ENCODE data around the gene ABHD4.
"Not testable (repeated sequence)": the region's sequence is repeated elsewhere in the genome, so short reads cannot be mapped to it uniquely, and the experiment has no call there.

The ABHD4 gene

GRCh38 chr14:22593189-22593588 is 4.9 kb upstream of the ABHD4 start:
- DNase-seq, result no peak

GRCh38 chr14:22593601-22594000 is 4.5 kb upstream of the ABHD4 start:
- DNase-seq, result no peak

DNA sequence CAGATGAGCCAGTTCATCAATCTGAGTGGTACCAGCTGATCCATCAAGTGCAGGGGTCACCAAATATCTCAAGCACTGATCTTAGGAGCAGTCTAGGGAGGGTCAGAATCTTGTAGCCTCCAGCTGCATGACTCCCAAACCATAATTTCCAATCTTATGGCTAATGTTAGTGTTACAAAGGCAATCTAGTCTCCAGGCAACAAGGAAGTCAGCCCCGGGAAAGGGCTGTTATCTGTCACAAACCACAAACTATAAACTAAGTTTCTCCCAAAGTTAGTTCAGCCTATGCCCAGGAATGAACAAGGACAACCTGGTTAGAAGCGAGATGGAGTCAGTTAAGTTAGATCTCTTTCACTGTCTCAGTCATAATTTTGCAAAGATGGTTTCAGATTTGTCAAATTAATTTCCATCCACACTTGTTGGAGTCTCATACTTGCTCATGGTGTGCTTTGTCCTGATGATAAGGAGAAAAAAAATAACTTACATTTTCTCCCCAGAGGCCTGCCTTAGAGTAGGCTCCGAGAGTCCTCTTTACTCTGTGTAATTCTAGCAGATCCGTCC is 3.9 kb upstream of the ABHD4 start:
- no peak for DNase-seq

- no peak for DNase-seq
Measured at GRCh38 chr14:22596354-22596879, 1.7 kb upstream of the ABHD4 start.

GRCh38 chr14:22597265-22597664 is 835 bp upstream of the ABHD4 start:
- no peak for DNase-seq

DNA sequence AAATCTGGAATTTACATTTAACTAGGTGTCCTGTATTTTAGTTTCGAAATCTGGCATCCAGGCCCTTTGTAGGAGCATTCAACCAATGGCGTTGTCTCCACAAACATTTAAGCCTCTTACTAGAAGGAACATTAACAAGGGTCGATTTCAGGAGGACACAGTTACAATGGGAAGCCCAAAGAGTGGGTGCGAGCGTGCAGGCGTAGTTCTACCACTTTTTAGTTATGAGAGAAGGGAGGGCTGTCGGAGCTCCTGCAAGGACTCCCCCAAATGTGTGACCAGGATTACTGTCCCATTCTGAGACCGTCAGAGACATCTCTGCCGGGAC is 365 bp upstream of the ABHD4 start:
- DNase-seq, result no peak

GRCh38 chr14:22598896-22599244 is 770 bp downstream of the ABHD4 start:
- DNase-seq, result peak; percentile 64

DNA sequence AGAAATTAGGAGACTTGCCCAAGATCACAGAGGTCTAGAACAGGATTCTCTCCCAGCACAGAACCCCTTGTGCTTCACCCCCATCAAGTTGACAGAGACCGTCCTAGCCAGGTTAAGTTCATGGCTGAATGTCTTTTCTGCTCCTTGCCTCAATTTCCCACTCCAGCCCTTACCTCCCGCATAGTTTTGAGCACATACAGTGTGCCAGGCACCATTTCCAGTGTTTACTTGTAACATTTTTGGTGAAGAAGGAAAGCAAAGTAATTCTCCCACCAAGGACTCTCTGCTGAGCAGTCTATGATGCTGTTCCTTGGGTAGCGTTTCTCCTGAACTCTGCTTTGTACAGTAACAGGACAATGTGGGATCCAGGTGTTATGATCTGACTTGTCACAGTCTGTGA is 1.2 kb downstream of the ABHD4 start:
- no peak for DNase-seq

GRCh38 chr14:22600027-22600426 is 1.9 kb downstream of the ABHD4 start:
- DNase-seq, result no peak

DNA sequence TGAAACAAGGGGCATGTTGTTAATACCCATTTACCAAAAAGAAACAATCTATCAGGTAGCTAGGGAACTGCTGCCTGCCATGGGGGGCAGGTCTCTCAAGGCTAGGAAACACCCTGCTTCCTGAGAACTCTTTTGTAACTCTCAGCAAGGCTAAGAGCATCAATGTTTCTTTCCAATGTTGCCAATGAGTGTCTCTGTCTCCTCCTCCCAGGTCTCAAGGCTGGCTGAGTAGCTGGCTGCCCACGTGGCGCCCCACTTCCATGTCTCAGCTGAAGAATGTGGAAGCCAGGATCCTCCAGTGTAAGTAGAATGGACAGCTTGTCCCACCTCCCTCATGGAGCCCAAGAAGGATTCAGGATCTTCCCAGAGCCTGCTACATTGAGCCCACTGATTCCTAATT is 3.4 kb downstream of the ABHD4 start:
- no peak for DNase-seq

DNA sequence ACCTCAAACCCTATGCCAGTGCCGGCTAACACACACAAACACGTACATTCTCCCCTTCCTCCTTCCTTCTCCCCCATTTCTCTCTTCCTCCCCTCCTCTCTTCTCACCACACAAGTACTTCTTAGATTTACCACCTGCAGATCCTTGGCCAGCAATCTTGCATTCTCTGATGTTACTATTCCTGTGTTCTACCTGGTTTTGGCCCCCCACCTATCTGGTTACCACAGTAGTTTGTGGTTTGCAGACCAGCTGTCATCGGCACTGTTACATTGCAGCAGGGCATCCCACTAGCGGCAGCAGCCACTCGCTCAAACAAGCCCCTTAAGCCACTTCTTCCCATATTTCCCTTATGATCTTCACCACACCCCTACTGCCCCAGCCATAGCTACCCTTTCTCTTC is 3.9 kb downstream of the ABHD4 start:
- DNase-seq, result no peak

DNA sequence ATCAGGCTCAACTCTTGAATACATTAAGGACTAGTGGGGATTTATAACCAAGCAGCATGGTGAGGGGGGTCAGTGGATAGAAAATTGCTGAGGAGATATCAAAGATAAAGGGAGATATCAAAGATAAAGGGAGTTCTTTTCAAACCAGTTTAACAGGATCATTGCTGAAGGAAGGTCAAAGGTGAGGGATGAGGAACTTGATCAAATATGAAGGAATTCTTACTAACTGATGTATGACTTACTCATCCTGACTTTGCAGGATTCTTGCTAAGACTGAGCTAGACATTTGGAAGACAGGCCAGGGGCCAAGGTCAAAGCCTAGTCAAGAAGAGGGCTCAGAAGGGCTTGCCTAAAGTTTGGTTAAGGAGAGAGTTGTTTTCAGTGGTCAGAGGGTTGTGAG is 4.8 kb downstream of the ABHD4 start:
- DNase-seq, result no peak

DNA sequence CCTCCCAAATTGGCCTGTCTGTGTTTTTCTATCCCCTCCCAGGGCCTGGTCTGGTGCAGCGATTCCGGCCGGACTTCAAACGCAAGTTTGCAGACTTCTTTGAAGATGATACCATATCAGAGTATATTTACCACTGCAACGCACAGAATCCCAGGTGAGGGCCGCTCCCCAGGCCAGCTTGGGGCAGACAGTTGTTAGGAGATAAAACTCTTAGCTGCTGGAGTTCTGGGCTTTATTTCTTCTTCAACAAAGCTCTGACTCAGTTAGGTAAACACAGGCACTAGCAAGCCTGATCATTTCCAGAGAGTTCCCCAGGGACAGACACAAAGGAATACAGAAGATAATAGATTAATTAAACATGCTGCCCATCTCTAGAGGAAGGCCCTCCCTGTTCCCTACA is 8.3 kb downstream of the ABHD4 start:
- no peak for DNase-seq

DNA sequence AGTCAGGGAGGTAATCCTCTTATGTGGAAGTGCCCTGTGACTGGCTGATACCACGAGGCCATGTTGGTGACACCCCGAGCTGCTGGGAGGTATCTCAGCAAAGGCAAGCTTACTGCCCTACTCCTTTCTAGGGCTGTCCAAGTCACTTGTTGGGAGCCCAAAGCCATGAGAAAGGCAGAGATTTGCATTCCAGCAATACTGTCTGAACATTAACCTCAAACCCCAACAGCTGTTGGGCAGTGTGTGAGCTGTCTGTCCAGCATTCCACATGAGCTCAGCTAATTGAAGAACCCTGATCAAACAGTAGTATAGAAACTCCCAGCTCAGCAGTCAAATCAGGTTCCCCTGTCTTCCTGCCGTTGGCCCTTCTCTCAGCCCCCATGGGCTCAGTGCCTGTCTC is 9.2 kb downstream of the ABHD4 start:
- no peak for DNase-seq

GRCh38 chr14:22610931-22611330 is 12.8 kb downstream of the ABHD4 start:
- DNase-seq, result no peak

DNA sequence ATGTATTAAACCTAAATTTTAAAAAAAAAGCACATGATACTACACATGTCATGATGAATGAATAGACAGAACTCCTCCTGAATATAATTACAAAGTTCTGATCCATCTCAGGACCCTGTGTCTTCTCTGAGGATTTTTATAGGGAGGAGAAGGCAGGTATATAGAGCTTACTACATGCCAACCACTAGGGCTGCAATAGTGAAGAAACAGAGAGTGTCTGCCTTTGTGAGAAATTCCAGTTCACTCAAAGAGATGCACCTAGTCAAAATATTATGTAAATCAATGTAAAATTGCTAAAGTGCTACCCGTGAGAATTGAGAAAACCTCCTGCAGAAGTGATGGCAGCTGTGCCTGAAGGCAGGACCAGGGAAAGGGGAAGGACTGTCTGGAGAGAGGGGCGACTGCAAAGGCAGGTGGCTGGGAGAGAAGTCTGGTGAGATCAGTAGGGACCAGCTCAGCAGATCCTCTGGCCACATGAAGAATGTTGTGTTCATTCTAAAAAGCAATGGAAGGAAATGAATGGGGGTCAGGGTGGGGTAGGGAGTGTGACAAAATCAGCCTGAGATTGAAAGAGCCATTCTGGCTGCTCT is 15.1 kb downstream of the ABHD4 start:
- DNase-seq, result no peak

DNA sequence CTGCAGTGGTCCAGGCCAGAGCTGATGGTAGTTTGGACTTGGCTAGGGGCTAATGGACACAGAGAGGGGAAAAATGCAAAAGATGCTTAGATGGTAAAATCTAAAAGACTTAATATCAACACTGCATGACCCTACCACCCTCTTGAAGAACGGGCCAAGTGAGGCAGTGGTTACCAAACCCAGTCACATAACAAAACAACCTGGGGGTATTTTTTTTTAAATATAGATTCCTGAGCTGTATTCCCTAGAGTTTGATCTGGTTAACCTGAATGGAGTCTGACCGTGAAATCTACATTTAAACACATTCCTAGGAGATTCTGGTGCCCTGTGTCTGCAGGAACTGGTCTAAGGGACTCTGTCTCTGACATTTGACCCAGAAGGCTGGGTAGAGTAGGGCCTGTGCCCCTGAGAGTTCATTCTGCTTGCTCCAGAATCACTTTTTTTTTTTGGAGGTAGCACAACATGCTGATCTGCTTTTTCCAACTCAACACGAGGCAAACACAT is 15.7 kb downstream of the ABHD4 start:
- no peak for DNase-seq

- DNase-seq, result no peak
Measured at GRCh38 chr14:22614240-22614799, 16.2 kb downstream of the ABHD4 start.

- not testable (repeated sequence) for DNase-seq
Measured at GRCh38 chr14:22615765-22616164, 17.7 kb downstream of the ABHD4 start.

GRCh38 chr14:22622255-22622654 is 24.2 kb downstream of the ABHD4 start:
- no peak for DNase-seq

GRCh38 chr14:22623047-22623446 is 24.9 kb downstream of the ABHD4 start:
- DNase-seq, result no peak

DNA sequence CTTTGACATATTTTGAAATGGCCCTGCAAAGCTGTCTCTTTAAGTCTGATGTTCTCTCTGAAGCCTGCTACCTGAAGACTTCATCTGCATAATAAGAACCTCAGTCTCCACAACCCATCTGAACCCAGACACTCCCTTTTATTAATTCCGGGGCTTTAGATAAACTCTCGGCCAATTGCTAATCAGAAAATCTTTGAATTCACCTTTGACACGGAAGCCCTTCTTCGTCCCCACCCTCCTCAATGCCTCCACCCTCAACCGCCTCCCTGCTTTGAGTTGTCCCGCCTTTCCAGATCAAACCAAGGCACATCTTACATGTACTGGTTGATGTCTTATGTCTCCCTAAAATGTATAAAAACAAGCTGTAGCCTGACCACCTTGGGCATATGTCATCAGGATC is 28.5 kb downstream of the ABHD4 start:
- no peak for DNase-seq

DNA sequence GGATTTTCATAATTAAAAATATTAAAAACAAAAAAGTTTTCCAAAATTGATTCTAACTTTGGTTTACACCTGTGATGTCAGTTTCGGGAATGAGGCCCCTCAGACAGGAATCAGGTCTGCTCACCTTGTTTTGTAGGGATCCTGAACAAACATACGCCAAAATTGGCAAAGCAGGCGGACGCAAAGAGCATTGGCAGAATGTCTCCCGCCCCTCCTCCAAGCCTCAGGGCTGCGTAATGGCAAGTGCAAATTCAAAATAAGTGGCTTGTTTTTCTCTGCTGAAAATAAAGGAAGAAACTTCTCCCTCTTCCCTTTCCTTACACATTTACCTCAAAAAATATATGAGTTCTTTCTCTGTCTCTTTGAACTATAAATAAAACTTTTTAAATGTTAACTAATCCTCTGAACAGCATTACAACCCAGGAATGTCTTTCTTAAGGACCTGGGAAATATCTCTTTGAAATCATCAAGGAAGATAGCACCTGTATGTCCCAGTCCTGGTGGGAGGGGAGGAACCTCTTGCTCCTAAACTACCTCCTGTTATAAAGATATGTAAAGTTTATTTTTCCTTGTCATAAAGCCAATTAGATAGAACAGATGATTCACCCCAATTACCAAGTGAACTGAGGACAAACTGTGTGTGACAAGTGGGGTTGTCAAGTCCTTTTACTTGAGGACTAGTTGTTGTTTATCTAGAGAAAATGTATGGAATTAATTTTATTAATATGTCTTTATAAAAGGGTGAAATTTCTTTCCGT is 29.6 kb downstream of the ABHD4 start:
- DNase-seq, result no peak

DNA sequence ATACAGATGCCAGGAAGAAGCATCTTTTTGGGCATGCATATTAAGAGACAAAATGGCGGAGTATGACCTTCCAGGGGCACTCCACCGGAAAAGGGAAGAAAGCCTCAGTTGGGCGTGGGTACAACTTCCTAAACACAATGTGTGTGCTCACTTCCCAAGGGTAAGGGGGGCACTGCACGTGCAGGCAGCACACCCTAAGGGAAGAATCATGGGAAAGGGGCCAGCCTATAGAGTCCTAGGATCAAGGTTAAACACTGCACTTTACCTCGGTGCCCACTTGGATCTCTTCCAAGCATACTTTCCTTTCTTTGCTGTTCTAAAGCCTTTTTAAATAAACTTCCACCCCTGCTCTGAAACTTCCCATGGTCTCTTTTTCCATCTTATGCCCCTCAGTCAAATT is 31.3 kb downstream of the ABHD4 start:
- DNase-seq, result no peak
